Measurements from ENCODE around the gene DYNC2I2.

The DYNC2I2 gene

DNA sequence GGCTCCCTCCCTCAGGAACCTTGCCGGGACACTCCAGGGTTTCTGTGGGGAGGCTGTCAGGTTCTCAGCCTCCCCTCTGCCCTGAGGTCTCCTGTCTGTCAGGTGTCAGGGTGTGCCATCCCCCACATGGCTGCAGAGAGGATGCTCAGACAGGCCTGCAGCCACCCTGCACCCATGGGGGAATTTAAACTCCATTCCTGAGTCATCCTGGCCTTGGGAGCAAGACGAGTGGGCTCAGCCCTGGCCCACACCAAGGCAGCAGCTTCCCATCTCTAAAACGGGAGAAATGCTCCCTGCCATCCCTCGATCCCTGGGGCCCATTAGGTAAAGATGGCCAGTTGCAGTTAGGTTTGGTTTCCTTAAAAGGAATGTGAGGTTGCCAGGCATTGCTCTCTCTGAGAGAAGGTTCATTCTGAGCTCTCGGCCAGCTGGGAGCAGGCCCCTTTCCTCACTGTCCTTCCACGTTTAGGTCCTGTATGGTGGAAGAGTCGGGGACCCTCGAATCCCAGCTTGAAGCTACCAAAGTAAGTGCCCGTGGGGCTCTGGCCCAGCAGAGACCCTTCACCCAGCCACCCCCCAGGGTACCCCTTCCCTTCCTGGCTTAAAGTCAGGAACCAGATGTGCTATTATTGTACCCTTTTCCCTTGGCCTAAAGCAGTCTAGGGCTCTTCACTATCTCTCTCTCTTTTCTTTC lies 26.6 kb downstream of the DYNC2I2 start:
- Histone ChIP-seq H3K27ac (no peak overlapping the region), H3K36me3 (peaks cover 100% of the 10 kb centered on the region), H3K27me3 (no peaks in the 10 kb centered on the region), H3K4me1 (ENCODE audit: control insufficient read depth in 1 of 2, insufficient read depth in 1 of 2, low read depth in 1 of 2, low read length in 1 of 2) (no peaks in the 10 kb centered on the region), H3K4me3 (ENCODE audit: low read depth in 1 of 2, low read length in 1 of 2) (no peak overlapping the region), H3K9me3 (no peaks in the 10 kb centered on the region)
- TF ChIP-seq, protein P1, sequence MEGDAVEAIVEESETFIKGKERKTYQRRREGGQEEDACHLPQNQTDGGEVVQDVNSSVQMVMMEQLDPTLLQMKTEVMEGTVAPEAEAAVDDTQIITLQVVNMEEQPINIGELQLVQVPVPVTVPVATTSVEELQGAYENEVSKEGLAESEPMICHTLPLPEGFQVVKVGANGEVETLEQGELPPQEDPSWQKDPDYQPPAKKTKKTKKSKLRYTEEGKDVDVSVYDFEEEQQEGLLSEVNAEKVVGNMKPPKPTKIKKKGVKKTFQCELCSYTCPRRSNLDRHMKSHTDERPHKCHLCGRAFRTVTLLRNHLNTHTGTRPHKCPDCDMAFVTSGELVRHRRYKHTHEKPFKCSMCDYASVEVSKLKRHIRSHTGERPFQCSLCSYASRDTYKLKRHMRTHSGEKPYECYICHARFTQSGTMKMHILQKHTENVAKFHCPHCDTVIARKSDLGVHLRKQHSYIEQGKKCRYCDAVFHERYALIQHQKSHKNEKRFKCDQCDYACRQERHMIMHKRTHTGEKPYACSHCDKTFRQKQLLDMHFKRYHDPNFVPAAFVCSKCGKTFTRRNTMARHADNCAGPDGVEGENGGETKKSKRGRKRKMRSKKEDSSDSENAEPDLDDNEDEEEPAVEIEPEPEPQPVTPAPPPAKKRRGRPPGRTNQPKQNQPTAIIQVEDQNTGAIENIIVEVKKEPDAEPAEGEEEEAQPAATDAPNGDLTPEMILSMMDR (IDR thresholded peaks at IDR 0.05), result no peak

DNA sequence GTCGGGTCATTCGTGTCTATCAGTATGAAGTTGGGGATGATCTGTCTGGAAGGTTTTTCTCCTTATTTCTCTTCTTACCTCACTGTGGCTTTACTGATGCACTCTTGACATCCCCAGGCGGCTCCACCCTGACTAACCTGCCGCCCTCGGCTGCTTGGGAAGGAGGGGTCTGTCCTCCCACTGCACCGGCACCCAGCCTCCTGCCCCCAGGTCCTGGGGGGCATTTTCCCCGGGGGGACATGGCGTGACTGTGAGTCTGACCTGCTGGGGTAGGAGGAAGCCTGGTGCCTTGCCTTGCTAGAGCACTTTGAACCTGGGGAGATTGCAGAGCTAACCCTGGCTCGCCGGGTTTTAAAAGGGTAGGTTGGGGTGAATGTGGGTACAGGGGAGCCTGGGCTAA lies 27.5 kb downstream of the DYNC2I2 start:
- H3K36me3 ChIP-seq, result peaks cover 100% of the 10 kb centered on the region
- H3K27me3 ChIP-seq, result no peaks in the 10 kb centered on the region
- no peaks in the 10 kb centered on the region for H3K4me1 ChIP-seq (ENCODE audit: control insufficient read depth in 1 of 2, insufficient read depth in 1 of 2, low read depth in 1 of 2, low read length in 1 of 2)
- no peak overlapping the region for H3K4me3 ChIP-seq (ENCODE audit: low read depth in 1 of 2, low read length in 1 of 2)
- no peaks in the 10 kb centered on the region for H3K9me3 ChIP-seq
- H3K27ac ChIP-seq, result no peak overlapping the region
- TF ChIP-seq, protein P1 (IDR thresholded peaks at IDR 0.05), result no peak

DNA sequence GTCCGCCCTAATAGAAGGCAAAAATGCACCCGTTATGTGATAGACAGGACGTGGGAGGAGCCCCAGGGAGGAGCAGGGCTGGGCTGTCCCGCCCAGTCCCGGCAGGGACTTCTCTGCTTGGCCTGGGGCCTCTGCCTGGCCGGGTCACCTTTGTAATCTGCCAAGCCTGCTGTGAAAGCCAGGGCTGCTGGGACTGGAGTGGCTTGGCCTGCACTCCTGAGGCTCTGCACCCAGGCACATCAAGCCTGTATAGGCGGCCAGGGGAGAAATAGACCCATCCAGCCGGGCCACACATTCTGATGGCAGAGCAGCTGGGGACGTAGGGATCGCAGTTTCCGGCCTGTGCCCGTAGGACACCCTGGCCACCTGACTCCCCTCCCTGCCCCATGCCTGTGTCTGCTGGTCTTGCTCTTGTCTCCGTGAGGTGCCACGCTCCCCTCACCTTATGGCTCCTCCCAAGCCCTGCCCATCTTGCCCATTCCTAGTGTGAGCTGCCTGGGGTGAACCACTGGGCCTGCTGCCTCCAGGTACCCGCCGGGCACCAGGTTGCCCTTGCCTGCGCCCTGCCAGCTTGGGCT lies 28.1 kb downstream of the DYNC2I2 start:
- Histone ChIP-seq H3K27ac (no peak overlapping the region), H3K27me3 (no peaks in the 10 kb centered on the region), H3K4me3 (ENCODE audit: low read depth in 1 of 2, low read length in 1 of 2) (no peak overlapping the region), H3K36me3 (peaks cover 96% of the 10 kb centered on the region), H3K9me3 (no peaks in the 10 kb centered on the region), H3K4me1 (ENCODE audit: control insufficient read depth in 1 of 2, insufficient read depth in 1 of 2, low read depth in 1 of 2, low read length in 1 of 2) (no peaks in the 10 kb centered on the region)
- TF ChIP-seq, protein P1 (IDR thresholded peaks at IDR 0.05), result no peak

DNA sequence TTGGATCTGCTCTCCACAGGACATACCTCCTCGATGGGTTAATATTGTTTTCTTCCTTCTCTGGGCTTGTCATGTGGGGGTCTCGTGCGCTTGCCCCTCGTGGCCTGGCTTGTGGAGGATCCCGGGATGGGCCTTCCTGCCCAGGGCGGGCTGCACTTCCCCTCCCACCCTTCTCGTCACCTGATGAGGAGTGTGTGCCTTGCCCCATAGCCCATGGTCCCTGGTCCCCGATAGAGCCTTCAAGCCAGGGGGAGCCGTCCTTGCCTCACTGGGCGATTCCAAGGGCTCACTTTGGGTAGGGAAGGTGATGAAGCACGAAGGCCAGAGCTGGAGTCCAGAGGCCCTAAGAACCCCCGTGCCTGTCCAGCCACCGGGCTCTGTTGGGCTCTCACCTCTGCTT lies 28.7 kb downstream of the DYNC2I2 start:
- no peaks in the 10 kb centered on the region for H3K4me1 ChIP-seq (ENCODE audit: control insufficient read depth in 1 of 2, insufficient read depth in 1 of 2, low read depth in 1 of 2, low read length in 1 of 2)
- no peaks in the 10 kb centered on the region for H3K9me3 ChIP-seq
- H3K4me3 ChIP-seq (ENCODE audit: low read depth in 1 of 2, low read length in 1 of 2), result no peak overlapping the region
- TF ChIP-seq, protein P1 (IDR thresholded peaks at IDR 0.05), result no peak
- peaks cover 91% of the 10 kb centered on the region for H3K36me3 ChIP-seq
- no peaks in the 10 kb centered on the region for H3K27me3 ChIP-seq
- no peak overlapping the region for H3K27ac ChIP-seq

DNA sequence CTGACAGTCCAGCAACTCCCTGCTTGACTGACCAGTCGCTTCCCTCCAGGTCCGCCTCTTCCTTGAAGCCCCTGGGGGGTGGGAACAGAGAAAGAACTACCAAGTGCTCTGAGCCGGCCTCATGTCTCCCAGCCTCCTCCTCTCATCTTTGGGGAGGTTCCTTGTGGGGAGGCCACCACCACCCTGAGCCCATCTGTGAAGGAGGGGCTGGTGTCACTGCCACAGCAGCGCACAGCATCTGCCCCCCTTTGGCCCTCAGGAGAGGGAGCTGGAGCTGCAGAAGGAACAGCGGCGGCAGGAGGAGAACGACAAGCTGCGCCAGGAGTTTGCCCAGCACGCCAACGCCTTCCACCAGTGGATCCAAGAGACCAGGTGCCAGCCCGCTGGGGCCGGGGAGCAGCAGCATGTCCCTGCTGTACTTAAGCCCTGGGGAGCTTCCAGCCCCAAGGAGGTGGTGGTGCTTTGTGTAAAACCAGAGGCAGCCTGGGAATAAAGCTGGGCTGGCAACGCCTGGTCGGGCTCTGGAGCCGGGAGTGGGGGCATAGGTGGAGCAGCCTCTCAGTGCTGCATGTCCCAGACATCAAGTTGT lies 29.4 kb downstream of the DYNC2I2 start:
- no peak overlapping the region for H3K27ac ChIP-seq
- no peak overlapping the region for H3K4me3 ChIP-seq (ENCODE audit: low read depth in 1 of 2, low read length in 1 of 2)
- no peaks in the 10 kb centered on the region for H3K4me1 ChIP-seq (ENCODE audit: control insufficient read depth in 1 of 2, insufficient read depth in 1 of 2, low read depth in 1 of 2, low read length in 1 of 2)
- H3K27me3 ChIP-seq, result no peaks in the 10 kb centered on the region
- TF ChIP-seq, protein P1 (IDR thresholded peaks at IDR 0.05), result no peak
- peaks cover 91% of the 10 kb centered on the region for H3K36me3 ChIP-seq
- no peaks in the 10 kb centered on the region for H3K9me3 ChIP-seq
